HG03175 (cell line): ENCODE results near the gene BCL2L13.

ENCODE experiments used
- ATAC-seq: cut with Tn5 transposase; IDR thresholded peaks from one replicate; pipeline ENCODE4 v1.9.1; 2021; ENCODE audit warnings: mild to moderate bottlenecking, moderate library complexity; ENCODE audit not compliant: unreplicated experiment

Gene BCL2L13

DNA sequence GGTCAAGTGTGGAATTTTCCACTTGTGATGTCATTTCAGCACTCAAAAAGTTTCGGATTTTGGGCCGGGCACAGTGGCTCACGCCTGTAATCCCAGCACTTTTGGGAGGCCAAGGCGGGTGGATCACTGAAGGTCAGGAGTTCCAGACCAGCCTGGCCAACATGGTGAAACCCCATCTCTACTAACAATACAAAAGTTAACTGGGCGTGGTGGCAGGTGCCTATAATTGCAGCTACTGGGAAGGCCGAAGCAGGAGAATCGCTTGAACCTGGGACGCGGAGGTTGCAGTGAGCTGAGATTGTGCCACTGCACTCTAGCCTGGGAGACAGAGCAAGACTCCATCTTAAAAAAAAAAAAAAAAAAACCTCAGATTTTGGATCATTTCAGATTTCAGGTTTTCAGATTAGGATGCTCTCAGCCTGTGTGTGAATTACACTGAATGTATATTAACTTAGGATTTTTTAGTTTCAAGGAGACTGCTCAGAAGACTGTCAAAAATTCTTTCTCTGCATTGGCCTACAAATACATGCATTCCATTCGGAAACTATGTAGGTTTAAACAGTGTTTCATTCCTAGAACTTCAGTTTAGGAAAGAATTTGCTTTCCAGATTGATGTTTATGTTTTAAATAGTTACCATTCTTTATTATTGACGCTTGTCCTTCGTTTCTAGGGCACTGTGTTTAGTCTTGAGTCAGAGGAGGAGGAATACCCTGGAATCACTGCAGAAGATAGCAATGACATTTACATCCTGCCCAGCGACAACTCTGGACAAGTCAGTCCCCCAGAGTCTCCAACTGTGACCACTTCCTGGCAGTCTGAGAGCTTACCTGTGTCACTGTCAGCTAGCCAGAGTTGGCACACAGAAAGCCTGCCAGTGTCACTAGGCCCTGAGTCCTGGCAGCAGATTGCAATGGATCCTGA lies 87.7 kb downstream of the BCL2L13 start:
- no peak for ATAC-seq

DNA sequence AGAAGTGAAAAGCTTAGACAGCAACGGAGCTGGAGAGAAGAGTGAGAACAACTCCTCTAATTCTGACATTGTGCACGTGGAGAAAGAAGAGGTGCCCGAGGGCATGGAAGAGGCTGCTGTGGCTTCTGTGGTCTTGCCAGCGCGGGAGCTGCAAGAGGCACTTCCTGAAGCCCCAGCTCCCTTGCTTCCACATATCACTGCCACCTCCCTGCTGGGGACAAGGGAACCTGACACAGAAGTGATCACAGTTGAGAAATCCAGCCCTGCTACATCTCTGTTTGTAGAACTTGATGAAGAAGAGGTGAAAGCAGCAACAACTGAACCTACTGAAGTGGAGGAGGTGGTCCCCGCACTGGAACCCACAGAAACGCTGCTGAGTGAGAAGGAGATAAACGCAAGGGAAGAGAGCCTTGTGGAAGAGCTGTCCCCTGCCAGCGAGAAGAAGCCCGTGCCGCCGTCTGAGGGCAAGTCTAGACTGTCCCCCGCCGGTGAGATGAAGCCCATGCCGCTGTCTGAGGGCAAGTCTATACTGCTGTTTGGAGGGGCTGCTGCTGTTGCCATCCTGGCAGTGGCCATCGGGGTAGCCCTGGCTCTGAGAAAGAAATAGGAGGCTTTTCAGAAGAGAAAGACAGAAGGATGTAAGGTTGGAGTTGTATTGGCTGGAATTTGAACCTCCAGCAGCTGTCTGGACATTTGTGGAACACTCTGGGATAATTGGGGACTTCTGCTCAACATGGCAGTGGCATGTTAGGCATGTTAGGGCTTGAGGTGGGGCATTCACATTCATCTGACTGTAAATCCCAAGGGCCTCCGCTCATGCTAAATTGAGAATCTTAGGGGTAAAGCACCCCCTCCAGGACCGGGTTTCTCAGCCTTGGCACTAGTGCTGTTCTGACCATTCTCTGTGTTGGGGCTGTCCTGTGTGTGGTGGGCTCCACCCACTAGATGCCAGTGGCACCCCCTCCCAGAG lies 88.7 kb downstream of the BCL2L13 start:
- ATAC-seq: no peak

DNA sequence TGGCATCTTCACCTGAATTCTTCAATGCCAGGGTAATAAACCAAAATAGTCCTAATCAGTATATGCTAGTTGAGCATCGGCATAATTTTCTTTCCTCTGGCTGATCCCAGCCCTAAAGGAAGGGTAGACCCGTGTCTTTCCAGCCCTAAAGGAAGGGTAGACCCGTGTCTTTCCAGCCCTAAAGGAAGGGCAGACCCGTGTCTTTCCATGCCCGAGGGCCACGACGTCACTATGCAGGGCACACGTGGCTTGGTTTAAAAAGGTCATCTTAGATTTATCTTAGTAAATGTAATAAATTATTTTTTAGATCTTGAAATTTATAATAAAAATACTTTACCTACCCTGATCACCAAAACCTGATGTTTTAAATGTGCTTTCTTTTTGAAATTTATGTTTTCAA lies 90.2 kb downstream of the BCL2L13 start:
- no peak for ATAC-seq

DNA sequence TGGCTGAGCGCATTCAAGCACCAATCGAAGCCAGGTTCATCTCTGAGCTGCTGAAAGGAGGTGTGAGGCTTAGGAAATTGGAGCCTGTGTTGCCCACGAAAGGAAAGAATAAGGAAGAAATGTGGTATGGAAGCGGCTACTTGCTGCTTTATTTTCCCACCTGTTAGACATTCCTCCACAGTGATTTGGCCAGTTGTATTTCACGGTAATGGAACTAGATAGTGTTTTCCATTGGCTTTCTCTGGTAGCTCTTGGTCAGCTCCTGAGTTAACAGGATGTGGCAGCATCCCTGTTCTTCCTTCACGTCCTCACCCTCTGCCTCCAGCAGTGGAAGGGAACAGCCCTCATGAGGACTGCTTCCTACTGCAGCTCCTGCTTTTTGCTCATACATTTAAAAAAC lies 91.0 kb downstream of the BCL2L13 start:
- no peak for ATAC-seq

DNA sequence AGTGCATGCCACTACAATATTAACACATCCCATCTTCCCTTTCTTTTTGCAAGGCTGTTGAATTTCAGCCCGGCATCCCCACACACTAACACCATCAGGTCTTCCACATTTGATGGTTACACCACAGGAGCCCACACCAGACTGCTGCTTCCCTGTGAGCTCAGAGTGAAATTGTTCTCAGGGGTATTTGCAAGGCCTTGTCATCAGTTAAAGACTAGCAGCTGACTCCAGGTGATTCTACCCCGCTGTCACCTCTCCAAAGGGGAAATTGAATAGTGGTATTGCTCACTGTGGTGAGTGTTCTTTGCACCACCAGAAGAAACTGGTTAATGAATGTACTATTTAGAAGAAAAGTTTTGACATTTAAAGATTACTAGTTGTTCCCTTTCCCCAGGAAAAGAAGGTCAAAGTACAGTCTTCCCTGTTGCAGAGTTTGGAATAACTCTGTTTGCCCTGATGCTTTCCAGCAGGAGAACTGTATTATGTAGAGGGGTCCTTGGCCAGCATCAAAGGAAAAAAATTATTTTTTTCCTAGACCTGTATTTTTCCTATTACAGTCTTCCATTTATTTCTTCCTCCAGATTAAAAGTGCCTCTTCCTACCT lies 93.8 kb downstream of the BCL2L13 start:
- ATAC-seq: no peak

DNA sequence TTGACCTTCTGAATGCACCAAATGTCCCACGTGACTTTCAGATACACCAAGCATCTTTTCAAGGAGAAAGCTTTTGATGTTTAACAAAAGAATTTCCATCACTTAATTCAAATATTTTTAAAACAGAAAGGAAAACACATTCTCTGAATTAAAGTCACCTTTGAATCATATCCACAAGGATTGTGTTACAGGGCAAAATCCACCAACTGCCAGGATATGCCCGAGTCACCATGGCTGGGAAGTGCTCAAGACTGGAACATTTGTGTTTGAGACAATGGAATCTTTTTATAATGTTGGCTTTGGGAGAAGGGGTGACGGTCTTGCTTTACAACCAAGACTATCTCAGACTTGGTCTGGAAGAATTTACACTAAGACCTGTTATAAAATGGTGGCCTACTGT lies 94.9 kb downstream of the BCL2L13 start:
- no peak for ATAC-seq

DNA sequence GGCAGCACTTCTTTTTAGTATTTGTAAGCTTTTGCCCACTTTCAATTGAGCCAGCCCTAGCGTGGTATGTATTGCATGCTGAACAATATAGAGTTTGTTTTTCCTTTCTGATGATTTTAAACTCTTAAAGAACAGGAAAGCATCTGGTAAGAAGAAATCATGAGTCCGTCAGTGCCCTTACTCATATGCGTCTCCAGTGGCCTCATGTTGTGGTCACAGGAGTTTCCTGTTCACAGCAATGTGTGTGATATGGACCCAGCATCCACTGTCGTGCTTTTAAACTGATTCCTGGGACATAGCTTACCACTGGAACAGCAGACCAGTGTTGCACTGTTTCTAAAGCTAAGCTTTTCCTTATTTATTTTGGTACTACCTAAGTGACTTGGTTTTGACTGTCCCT lies 95.6 kb downstream of the BCL2L13 start:
- ATAC-seq: no peak

DNA sequence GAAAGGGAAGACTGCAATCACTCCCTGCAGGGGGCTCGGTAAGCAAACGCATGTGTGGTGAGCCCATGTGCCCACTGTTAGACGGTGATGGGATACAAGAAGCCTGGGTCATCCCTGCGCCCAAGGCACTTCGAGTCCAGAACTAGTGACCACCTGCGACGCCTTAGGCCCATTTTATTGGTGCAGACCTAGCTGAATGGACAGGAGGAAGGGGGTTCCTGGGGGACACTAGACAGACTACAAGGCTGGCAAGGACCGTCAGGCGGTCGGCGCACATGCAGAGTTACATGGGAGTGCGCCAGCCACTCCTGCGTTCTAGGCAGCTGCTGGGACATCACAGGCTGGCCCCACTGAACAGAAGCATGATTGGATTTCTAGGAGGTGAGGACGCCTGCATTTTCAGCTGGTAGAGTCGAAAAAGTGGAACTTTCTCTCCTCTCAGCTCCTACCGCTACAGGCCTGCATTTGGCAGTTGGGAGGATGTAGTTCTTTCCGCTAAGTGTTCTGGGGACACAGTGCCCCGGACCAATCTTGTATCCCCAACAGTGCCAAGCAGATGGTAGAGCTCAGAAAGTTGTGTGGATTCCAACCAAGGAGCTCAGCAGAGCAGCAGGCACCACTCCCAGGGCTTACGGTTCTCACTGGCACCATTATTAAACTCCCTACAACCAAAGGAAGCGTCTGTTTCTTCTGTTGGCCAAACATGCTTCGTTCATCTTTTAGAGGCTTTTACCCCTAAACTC lies 100.0 kb downstream of the BCL2L13 start:
- ATAC-seq: no peak

DNA sequence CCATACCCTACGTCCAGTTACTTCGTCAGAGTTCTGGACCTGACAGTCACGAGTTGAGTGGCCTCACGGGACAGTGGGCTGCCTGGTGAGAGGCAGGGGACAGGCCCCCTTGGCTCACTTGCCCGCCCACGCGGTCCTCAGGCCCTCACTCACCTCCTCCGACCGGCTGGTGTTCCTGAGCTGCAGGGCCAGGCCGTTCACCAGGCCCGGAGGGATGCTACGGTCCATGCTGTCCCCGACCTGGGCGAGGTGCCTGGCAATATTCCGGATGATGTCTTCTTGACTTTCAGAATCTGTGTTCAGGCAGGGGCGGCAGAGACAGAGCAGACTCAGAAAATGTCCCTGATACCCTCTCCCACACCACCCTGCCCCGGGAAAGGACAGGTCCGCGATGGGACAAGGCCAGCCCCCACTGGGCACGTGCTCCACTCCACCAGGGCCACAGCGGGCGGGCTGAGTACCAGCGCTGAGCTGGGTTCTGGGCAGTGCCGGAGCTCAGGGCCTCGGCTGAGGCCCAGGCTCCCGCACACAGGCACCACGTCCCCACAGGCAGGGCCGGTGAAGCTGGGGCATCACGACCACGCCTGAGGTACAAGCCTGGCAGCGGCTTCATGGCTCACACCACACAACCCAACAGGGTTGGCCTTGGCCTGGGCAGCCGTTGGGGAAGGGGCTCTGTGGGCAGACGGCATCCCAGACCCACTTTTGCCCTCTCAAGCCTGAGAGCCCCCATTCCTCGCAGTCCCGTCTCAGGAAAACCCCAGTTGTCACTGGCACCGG lies 100.8 kb downstream of the BCL2L13 start:
- no peak for ATAC-seq

DNA sequence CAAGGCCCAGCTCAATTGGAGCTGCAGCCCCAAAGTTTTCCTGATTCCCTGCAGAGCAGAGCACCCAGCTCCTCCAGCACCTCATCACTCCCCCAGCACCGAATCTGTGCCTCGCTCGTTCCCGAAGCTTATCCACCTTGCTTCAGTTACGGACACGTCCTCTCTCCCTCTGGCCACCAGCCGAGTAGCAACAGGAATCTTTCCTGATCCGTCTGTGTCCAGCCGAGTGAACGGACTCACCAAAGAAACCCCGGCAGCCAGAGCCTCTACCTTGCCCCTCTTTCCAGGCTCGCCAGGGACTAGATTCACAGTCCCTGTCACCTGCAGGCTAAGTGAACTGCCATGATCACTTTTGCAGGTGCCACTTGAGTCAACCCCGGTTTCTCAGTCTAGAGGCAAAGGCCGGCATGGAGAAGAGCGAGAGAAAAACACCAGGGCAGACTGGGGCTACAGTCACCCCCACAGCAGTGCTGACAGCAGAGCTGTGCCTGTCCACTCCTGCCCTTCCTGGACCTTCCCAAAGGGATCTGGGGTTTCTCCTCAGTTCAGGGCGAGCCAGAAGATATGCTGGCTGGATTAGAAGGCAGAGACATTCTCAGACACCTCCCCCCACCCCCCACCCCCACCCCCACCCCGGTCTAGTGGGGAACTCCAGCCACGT lies 103.4 kb downstream of the BCL2L13 start:
- ATAC-seq: no peak

DNA sequence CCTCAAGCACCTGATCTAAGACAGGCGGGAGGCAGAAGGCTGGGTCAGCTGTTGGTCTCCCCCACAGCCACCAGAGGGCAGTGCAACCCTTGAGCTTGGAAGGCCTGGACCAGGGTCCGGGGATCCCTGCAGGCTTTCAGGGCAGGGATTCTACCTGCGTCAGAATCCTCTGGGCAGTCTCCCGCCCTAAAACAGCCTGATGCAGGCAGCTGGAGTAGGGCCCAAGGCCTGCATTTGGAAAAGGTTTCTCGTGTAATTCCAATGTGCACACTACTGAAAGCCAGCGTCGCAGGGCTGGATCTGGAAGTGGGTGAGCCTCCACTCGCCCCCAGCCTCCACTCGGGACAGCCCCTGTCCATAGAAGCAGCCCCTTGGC lies 104.0 kb downstream of the BCL2L13 start:
- no peak for ATAC-seq

DNA sequence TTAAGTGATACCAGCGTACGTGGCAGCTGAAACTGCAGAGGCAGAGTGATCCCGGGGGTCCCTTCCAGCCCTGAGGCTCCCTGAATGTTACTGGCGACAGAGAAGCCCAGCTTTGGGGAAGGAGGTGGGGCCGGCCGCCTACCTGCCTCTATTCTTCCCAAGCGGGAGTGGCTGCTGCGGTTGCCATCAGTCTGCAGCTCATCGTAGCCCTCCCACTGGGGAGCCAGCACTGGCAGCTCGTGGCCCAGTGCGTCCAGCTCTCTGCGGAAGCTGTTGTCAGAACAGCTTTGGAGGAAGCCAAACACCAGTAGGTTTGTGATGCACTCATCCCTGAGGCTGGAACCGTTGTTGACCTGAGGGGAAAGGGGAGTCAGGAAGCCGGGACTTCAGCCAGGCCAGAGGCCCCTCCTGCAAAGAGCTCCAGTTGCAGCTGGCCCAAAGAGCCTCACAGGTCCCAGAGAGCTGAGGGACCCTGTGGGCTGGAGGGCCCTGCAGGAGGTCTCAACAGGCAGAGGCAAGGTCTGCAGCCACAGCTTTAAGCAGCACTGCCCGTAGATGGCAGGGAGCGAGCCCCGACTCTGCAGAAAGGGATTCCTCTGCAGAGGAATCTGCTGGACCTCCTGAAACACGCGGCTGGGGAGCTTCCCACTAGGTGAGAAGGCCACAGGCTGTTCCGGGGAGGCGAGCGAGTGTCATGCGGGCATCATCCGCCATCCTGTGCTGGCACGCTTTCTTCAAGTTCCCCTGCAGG lies 105.3 kb downstream of the BCL2L13 start:
- no peak for ATAC-seq

DNA sequence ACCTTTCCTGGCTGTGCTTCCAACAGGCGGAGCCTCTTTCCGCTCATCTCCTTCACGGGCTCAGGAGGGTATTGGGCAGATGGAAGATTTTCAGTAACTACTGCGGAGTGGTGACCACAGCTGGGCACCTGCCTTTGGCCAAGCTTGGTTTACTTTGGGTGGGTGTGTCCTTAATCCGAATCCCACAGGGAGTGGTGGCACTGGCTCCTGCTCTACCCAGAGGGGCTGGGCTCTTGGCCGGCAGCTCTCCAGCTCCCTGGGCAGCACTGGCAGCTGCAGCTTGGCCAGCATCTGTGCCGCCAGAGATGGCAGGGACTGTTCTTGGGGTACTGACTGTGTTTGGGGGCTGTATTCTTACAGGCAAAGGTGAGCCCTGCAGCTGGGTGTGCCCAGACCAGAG lies 105.9 kb downstream of the BCL2L13 start:
- no peak for ATAC-seq

DNA sequence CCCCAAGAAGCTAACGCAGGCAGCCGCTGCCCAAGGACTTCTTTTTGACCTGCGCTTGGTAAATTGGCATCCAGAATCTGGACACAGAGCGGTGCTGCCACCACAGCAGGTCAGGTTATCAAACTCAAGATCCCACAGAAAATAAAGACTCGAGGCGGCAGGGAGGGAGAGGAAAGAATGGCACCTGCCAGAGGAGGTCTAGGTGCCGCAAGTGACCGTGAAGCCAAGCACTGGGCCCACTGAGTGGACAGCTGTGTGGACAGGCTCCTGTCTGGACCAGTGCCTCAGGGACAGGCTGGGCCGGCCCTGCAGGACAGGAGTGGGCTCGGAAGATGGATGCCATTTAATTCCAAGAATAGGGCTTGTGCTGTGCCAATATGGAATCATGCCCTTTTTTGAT lies 108.4 kb downstream of the BCL2L13 start:
- no peak for ATAC-seq

DNA sequence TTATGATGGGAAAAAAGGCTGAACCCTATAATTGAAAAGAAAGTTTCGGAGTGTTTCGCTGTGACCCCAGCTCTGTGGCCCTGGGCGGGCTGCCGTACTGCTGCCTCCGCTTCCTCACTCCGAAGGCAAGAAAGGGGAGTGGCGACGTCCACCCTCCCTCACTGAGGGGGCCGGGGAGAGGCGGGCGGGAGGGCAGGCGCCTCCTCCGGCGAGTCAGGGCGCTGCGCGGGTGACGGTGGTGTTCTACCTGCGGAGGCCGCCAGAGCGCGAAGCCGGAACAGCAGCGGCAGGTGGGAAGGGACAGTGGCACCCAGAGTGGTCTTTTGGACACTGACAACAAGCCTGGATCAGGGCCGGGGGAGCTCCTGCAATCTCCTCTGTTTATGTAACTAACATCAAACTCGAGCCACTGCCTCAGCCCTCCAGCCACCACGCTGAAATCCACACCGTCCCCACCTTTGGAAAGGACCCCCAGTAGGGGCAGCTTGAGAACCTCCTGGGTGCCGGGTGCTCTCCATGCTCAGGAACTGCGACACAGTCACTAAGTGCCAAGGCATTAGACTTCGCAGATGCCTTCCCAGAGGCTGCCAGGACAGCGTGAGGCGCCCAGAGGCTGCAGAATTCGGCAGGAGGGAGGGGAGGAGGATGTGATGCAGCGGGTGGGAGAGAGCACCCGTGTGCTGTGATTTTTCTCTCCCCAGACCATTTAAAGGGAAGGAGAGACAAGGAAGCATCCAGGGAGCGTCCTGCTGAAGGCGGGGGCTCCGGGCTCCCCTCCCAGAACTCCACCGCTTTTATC lies 110.2 kb downstream of the BCL2L13 start:
- no peak for ATAC-seq

DNA sequence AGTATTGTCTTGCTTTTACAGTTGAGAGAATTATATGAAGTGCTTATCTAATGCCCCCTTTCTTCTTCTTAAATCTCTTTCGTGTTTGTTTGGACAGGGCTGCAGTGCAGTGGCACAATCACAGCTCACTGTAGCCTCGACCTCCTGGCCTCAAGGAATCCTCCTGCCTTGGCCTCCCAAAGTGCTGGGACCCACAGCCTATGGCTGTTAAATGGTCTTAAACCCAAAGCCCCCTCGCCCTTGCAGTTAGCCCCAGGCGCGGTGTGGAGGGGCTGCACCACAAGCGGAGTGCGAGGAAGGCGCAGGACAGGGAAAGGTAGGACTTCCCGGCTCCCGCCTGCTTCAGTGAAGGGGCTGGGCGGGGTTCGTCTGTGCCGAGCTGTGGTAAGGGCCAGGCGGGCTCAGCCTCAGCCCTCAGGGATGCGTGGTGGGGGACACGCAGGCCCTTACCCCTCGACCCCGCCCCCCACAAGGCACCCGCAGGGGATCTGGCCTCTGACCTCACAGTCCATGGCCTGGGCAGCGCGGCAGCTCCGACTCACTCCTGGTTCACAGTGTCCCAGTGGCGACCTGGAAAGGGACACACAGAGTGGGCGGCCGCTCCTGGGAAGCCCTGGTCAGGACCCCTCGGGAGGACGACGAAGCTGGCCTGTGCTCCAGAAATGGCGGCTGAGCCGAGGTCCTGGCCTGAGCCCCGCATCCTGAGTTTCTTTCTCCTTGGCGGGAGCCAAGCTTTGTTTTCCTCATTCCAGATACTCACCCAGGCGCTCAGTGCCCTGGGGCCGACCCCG lies 111.2 kb downstream of the BCL2L13 start:
- ATAC-seq: no peak

DNA sequence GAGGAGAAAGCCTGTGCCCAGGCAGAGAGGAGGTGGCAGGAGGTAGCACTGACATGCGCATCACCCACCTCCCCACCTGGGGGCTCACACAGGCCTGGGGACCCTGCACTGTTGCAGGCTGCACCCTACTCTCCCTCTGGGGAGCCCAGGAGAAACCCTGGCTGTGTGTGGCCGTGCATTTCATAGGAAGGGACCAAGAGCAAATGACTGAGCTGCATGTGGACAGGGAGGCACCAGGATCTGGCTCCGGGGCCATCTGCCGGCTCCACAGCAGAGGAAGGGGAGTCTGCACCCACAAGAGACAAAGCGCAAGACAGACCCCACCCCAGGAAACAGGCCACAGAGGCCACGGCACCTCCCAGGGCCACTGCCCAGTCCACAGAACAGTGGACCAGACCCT lies 113.0 kb downstream of the BCL2L13 start:
- no peak for ATAC-seq
